Aorta (tissue), 5 donors: ENCODE results near the gene NECAB2. TPM values are rescaled to one million over a fixed set of nuclear protein-coding genes. Genes with fewer than 3 reads are reported as not detected.
A peak's percentile ranks its signal among the peaks of the same experiment; 100 is the strongest.

Source experiments
- ATAC-seq: fragments of 200-7000 bp; cut with Tn5 transposase; one replicate; pipeline ENCODE4 v1.9.1; 2022; ENCODE audit warnings: moderate library complexity; ENCODE audit not compliant: low FRiP score
- DNase-seq, 2 donors: peaks; one replicate each; pipeline ENCODE4 v3.0.0-alpha.2; 2020
- H3K27ac ChIP-seq, 2 donors: one replicate each; pipeline ENCODE4 v1.5.1; 2013; ENCODE audit warnings: low read length in 2 of 2, mild to moderate bottlenecking in 2 of 2, moderate library complexity in 2 of 2, control low read depth in 1 of 2, inconsistent platforms in 1 of 2, low read depth in 1 of 2
- H3K27me3 ChIP-seq, 2 donors: one replicate each; pipeline ENCODE4 v1.6.1; 2013; ENCODE audit warnings: control low read depth in 1 of 2, low read length in 1 of 2, mild to moderate bottlenecking in 1 of 2, moderate library complexity in 1 of 2; ENCODE audit not compliant: insufficient read depth in 2 of 2, control insufficient read depth in 1 of 2
- H3K36me3 ChIP-seq, 2 donors: one replicate each; pipeline ENCODE4 v1.6.1; 2013; ENCODE audit warnings: control low read depth in 1 of 2, low read length in 1 of 2, mild to moderate bottlenecking in 1 of 2; ENCODE audit not compliant: insufficient read depth in 2 of 2, control insufficient read depth in 1 of 2
- H3K4me1 ChIP-seq, 2 donors: one replicate each; pipeline ENCODE4 v1.6.1; 2013; ENCODE audit warnings: low read length in 2 of 2, control low read depth in 1 of 2, mild to moderate bottlenecking in 1 of 2, moderate library complexity in 1 of 2; ENCODE audit not compliant: insufficient read depth in 2 of 2, control insufficient read depth in 1 of 2
- H3K4me3 ChIP-seq, 2 donors: one replicate each; pipeline ENCODE4 v1.5.1; 2013; ENCODE audit warnings: low read length in 2 of 2, control low read depth in 1 of 2, mild to moderate bottlenecking in 1 of 2
- H3K9me3 ChIP-seq: one replicate; pipeline ENCODE4 v1.6.1; 2013; ENCODE audit warnings: mild to moderate bottlenecking, low read length; ENCODE audit not compliant: control insufficient read depth
- WGBS, 2 donors: extraction: QIAGEN DNeasy Blood & Tissue Kit; methylation state at CpG; one replicate each; pipeline ENCODE4 v1.1.7; 2013; 5-methylcytosine and 5-hydroxymethylcytosine counted together
- intact Hi-C, 2 donors: fragments of 100-400 bp; cut with DNase I; formaldehyde crosslinking; loops; one replicate each; pipeline versions ENCODE4 v1.14.2 to v1.15.0; 2022
- polyA plus RNA-seq, 2 donors: library from polyadenylated mRNA; stranded (reverse); fragments of 200-250 nt; gene quantifications; one replicate each; pipeline ENCODE4 v1.2.3, GENCODE V29; 2013
- total RNA-seq, 2 donors: library from RNA; stranded (reverse); fragmentation: NEBNext Ultra II Directional; extraction: Animal tissue kit (Norgen Biotek cat#: 25700); gene quantifications; one replicate each; pipeline ENCODE4 v1.2.1, GENCODE V29; 2021
- donor health status: healthy with polysubstance abuse.
- donor health status: Bipolar disorder and iron deficiency.
- donor health status: DM: no; HTN: no; CAD: no.
- donor health status: DM: no; HTN: no; CAD: no.
- donor health status: DM: yes; HTN: yes; CAD: no.

The NECAB2 gene
- total and polyA plus RNA-seq, 4 donors: 0.23 to 0.75 TPM; not detected in 2

DNA sequence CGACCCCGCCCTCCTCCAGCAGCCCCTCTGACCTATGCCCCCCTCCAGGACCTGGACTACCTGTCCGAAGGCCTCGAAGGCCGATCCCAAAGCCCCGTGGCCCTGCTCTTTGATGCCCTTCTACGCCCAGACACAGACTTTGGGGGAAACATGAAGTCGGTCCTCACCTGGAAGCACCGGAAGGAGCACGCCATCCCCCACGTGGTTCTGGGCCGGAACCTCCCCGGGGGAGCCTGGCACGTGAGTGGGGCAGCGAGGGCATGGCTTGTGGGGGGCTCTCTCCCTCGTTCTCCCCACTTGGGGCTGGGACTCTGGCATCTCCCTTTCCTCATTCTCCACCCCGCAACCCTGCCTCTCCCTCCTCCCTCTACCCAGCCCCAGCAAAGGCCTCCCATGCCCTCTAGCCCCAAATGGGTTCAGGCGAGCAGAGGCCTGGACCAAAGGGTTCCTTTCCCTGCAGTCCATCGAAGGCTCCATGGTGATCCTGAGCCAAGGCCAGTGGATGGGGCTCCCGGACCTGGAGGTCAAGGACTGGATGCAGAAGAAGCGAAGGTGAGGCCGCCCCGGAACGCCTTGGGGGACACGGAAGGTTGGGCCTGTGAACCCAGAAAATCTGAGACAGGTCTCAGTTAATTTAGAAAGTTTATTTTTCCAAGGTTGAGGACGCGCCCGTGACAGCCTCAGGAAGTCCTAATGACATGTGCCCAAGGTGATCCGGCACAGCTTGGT, 7.4 kb upstream of the NECAB2 start:
- no peak overlapping the region for H3K27ac ChIP-seq
- intact Hi-C loops: loop anchor here in 1 of 2 donors (10.0 kb wide), 1 partner anchor 224 kb away; the partner anchor contains the start of gene TAF1C
- H3K4me1 ChIP-seq: no peaks in the 10 kb centered on the region
- DNase-seq: no peak
- no peaks in the 10 kb centered on the region for H3K9me3 ChIP-seq
- H3K4me3 ChIP-seq: no peak overlapping the region
- H3K36me3 ChIP-seq: peaks cover 0 to 5% of the 10 kb centered on the region in 2 donors
- no peak for ATAC-seq
- H3K27me3 ChIP-seq: no peaks in the 10 kb centered on the region
- 91 to 93% methylated on average over 29 of the region's 29 CpGs for WGBS, 2 donors

DNA sequence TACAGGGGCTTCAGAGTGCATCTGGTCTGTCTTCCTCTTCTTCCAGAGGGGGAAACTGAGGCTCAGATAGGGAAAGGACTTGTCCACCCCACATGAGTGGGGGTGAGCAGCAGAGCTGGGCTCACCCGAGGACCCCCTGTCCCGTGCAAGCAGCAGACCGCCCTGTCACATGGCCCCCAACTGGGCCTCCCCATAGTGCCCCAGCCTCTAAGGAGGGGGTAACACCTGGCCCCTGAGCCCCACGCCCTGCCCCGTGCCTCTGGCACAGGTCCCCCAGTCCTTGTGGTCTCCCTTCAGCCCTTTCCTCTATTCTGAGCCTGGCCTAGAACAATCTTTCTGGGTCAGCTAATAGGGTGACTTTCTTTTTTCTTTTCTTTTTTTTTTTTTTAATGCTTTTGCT, 6.5 kb upstream of the NECAB2 start:
- Histone ChIP-seq H3K4me3 (no peak overlapping the region), H3K27me3 (no peaks in the 10 kb centered on the region), H3K9me3 (no peaks in the 10 kb centered on the region), H3K36me3 (peaks cover 2 to 5% of the 10 kb centered on the region in 2 donors), H3K27ac (no peak overlapping the region), H3K4me1 (no peaks in the 10 kb centered on the region)
- intact Hi-C loops: loop anchor here in 1 of 2 donors (10.0 kb wide), 1 partner anchor 223 kb away; the partner anchor contains the start of gene TAF1C
- WGBS, 2 donors: 90 to 93% methylated on average over 5 of the region's 5 CpGs
- no peak for ATAC-seq
- DNase-seq: no peak

- peaks cover 2 to 5% of the 10 kb centered on the region in 2 donors for H3K36me3 ChIP-seq
- no peaks in the 10 kb centered on the region for H3K4me1 ChIP-seq
- no peaks in the 10 kb centered on the region for H3K9me3 ChIP-seq
- no peaks in the 10 kb centered on the region for H3K27me3 ChIP-seq
- DNase-seq (peak; percentile 52 to 74), ATAC-seq (peak; percentile 5)
- intact Hi-C loops: loop anchor here in 1 of 2 donors (10.0 kb wide), 1 partner anchor 221 kb away; the partner anchor contains the start of gene TAF1C
- no peak overlapping the region for H3K4me3 ChIP-seq
- H3K27ac ChIP-seq: peak overlapping the region in 1 of 2 donors; percentile 69
- WGBS, 2 donors: 55 to 61% methylated on average over 22 of the region's 22 CpGs
Measured at GRCh38 chr16:83963277-83964119, 4.5 kb upstream of the NECAB2 start.

- Histone ChIP-seq H3K4me3 (no peak overlapping the region), H3K27ac (no peak overlapping the region), H3K9me3 (no peaks in the 10 kb centered on the region), H3K4me1 (no peaks in the 10 kb centered on the region), H3K27me3 (no peaks in the 10 kb centered on the region), H3K36me3 (peaks cover 2 to 5% of the 10 kb centered on the region in 2 donors)
- peak; percentile 8 to 62 for DNase-seq
- 96% methylated on average over 26 of the region's 26 CpGs for whole genome bisulfite sequencing, 2 donors
- ATAC-seq: no peak
- intact Hi-C loops: loop anchor here (5.0 to 10.0 kb wide), 2 partner anchors 217 to 220 kb away; partner anchors contain the start of gene TAF1C (in 1 of the 2)
Measured at GRCh38 chr16:83964684-83965443, 3.2 kb upstream of the NECAB2 start.

DNA sequence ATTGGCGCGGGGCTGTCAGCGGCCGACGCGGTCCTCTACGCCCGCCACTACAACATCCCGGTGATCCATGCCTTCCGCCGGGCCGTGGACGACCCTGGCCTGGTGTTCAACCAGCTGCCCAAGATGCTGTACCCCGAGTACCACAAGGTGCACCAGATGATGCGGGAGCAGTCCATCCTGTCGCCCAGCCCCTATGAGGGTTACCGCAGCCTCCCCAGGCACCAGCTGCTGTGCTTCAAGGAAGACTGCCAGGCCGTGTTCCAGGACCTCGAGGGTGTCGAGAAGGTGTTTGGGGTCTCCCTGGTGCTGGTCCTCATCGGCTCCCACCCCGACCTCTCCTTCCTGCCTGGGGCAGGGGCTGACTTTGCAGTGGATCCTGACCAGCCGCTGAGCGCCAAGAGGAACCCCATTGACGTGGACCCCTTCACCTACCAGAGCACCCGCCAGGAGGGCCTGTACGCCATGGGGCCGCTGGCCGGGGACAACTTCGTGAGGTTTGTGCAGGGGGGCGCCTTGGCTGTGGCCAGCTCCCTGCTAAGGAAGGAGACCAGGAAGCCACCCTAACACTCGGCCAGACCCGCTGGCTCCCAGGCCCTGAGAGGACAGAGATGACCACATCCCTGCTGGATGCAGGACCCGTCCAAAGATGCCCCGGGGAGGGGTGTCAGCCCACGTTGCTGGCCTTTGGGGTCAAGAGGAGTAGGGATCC, 2.4 kb upstream of the NECAB2 start:
- peak; percentile 39 to 72 for DNase-seq
- intact Hi-C loops: loop anchor here (5.0 to 10.0 kb wide), 2 partner anchors 217 to 219 kb away; partner anchors contain the start of gene TAF1C (in 1 of the 2)
- H3K36me3 ChIP-seq: peaks cover 0 to 2% of the 10 kb centered on the region in 2 donors

GRCh38 chr16:83966153-83966696, 1.8 kb upstream of the NECAB2 start:
- ATAC-seq: no peak
- H3K9me3 ChIP-seq: no peaks in the 10 kb centered on the region
- peak in 1 of 2 donors; percentile 38 for DNase-seq
- H3K4me1 ChIP-seq: no peaks in the 10 kb centered on the region
- H3K4me3 ChIP-seq: no peak overlapping the region
- no peaks in the 10 kb centered on the region for H3K27me3 ChIP-seq
- H3K36me3 ChIP-seq: peaks cover 0 to 2% of the 10 kb centered on the region in 2 donors
- intact Hi-C loops: loop anchor here (5.0 to 10.0 kb wide), 2 partner anchors 216 to 219 kb away; partner anchors contain the start of gene TAF1C (in 1 of the 2)
- H3K27ac ChIP-seq: no peak overlapping the region
- 93 to 95% methylated on average over 8 to 13 of the region's 13 CpGs for WGBS, 2 donors

More for the DNA sequence above, 2.4 kb upstream of the NECAB2 start:
- Histone ChIP-seq H3K4me3 (no peak overlapping the region), H3K9me3 (no peaks in the 10 kb centered on the region), H3K27ac (no peak overlapping the region), H3K4me1 (no peaks in the 10 kb centered on the region), H3K27me3 (no peaks in the 10 kb centered on the region)
- ATAC-seq: peak; percentile 13
- WGBS, 2 donors: 93 to 96% methylated on average over 36 of the region's 36 CpGs

DNA sequence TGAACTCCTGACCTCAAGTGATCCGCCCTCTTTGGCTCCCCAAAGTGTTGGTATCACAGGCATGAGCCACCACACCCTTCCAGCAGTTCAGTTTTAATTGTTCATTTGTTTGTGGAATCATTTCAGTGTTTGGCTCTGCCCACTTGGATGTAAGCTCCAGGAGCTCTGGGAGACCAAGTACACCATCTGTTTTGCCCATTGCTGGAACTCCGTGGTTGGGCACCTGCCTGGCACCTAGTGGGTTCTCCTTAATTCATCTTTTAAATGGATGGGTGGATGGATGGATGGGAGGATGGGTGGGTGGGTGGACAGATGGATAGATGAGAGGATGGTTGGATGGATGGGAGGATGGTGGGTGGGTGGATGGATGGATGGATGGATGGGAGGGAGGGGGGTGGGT, 953 bp upstream of the NECAB2 start:
- no peak for ATAC-seq
- intact Hi-C loops: loop anchor here (5.0 to 10.0 kb wide), 2 partner anchors 215 to 218 kb away; partner anchors contain the start of gene TAF1C (in 1 of the 2)
- H3K4me3 ChIP-seq: no peak overlapping the region
- peaks cover 0 to 2% of the 10 kb centered on the region in 2 donors for H3K36me3 ChIP-seq
- WGBS, 2 donors: 79 to 80% methylated on average over 2 of the region's 2 CpGs
- H3K27ac ChIP-seq: no peak overlapping the region
- H3K4me1 ChIP-seq: no peaks in the 10 kb centered on the region
- H3K9me3 ChIP-seq: no peaks in the 10 kb centered on the region
- H3K27me3 ChIP-seq: no peaks in the 10 kb centered on the region
- peak in 1 of 2 donors; percentile 8 for DNase-seq
